Karpas-422 (cell line): ENCODE measurements around the gene NUDCD3. TPM values are rescaled to one million over a fixed set of nuclear protein-coding genes. Genes with fewer than 3 reads are reported as not detected.

ENCODE experiments used
- DNase-seq: peaks from one replicate; pipeline ENCODE4 v3.0.0-alpha.2; 2015
- H2AFZ ChIP-seq: fragments of 200-600 bp; sonication (generic); 2 replicates; pipeline ENCODE4 v1.6.1; 2014; ENCODE audit warnings: antibody characterized with exemption, low read length, mixed read lengths
- H3K27ac ChIP-seq: fragments of 200-600 bp; sonication (generic); 2 replicates; pipeline ENCODE4 v1.5.1; 2014; ENCODE audit warnings: mild to moderate bottlenecking, low read length, moderate library complexity
- H3K27me3 ChIP-seq: fragments of 200-600 bp; sonication (generic); 2 replicates; pipeline ENCODE4 v1.6.1; 2014; ENCODE audit warnings: low read length, mixed read lengths
- H3K36me3 ChIP-seq: fragments of 200-600 bp; sonication (generic); 2 replicates; pipeline ENCODE4 v1.6.1; 2014; ENCODE audit warnings: low read length, mixed read lengths; ENCODE audit not compliant: insufficient read depth
- H3K4me1 ChIP-seq: fragments of 200-600 bp; sonication (generic); 2 replicates; pipeline ENCODE4 v1.6.1; 2014; ENCODE audit warnings: mild to moderate bottlenecking, low read length, mixed read lengths
- H3K4me2 ChIP-seq: fragments of 200-600 bp; sonication (generic); 2 replicates; pipeline ENCODE4 v1.6.1; 2014; ENCODE audit warnings: low read length, low read depth, mild to moderate bottlenecking; ENCODE audit not compliant: poor library complexity, severe bottlenecking
- H3K4me3 ChIP-seq: fragments of 200-600 bp; sonication (generic); 2 replicates; pipeline ENCODE4 v1.5.1; 2014; ENCODE audit warnings: mild to moderate bottlenecking, antibody characterized with exemption, low read length, mixed read lengths
- H3K79me2 ChIP-seq: fragments of 200-600 bp; sonication (generic); 2 replicates; pipeline ENCODE4 v1.6.1; 2014; ENCODE audit warnings: mild to moderate bottlenecking, low read length, mixed read lengths
- H3K9ac ChIP-seq: fragments of 200-600 bp; sonication (generic); 2 replicates; pipeline ENCODE4 v1.6.0; 2014; ENCODE audit warnings: low read length
- H3K9me2 ChIP-seq: fragments of 200-600 bp; sonication (generic), shearing (Covaris generic); replicated peaks from 2 replicates; pipeline ENCODE4 v1.6.0; 2014; ENCODE audit warnings: mild to moderate bottlenecking, low read length, moderate library complexity; ENCODE audit not compliant: insufficient read depth
- H3K9me3 ChIP-seq: fragments of 300-700, 200-600 bp; sonication (generic); 2 replicates; pipeline ENCODE4 v1.6.1; 2014; ENCODE audit warnings: low read length, mixed read lengths
- H4K20me1 ChIP-seq: fragments of 200-600 bp; sonication (generic); 2 replicates; pipeline ENCODE4 v1.6.1; 2014; ENCODE audit warnings: mild to moderate bottlenecking, antibody characterized with exemption, low read length, low read depth; ENCODE audit not compliant: insufficient read depth
- total RNA-seq: library from RNA; depleted of rRNA; stranded (reverse); fragments of >200 nt; shearing (Covaris generic); gene quantifications from 2 replicates; pipeline ENCODE4 v1.2.3, GENCODE V29; 2014; ENCODE audit warnings: low replicate concordance

NUDCD3 gene
- total RNA-seq, 1 experiment from 2014 or later = 56.1 TPM

GRCh38 chr7:44388089-44388970, 102.1 kb downstream of the NUDCD3 start:
- no peaks in the 10 kb centered on the region for H3K4me1 ChIP-seq
- no peak overlapping the region for H3K9ac ChIP-seq
- H3K79me2 ChIP-seq = no peaks in the 10 kb centered on the region
- no peak overlapping the region for H3K4me2 ChIP-seq
- no peaks in the 10 kb centered on the region for H3K9me3 ChIP-seq
- no peak overlapping the region for H3K4me3 ChIP-seq
- H3K36me3 ChIP-seq = no peaks in the 10 kb centered on the region
- H3K27ac ChIP-seq = no peak overlapping the region
- no peaks in the 10 kb centered on the region for H3K27me3 ChIP-seq
- no peaks in the 10 kb centered on the region for H3K9me2 ChIP-seq
- H2AFZ ChIP-seq = no peak overlapping the region
- H4K20me1 ChIP-seq = no peaks in the 10 kb centered on the region
- no peak for DNase-seq

- no peaks in the 10 kb centered on the region for H3K79me2 ChIP-seq
- no peak overlapping the region for H3K4me3 ChIP-seq
- H4K20me1 ChIP-seq = no peaks in the 10 kb centered on the region
- no peaks in the 10 kb centered on the region for H3K27me3 ChIP-seq
- H3K9ac ChIP-seq = no peak overlapping the region
- no peak overlapping the region for H3K27ac ChIP-seq
- no peak overlapping the region for H3K4me2 ChIP-seq
- no peaks in the 10 kb centered on the region for H3K9me2 ChIP-seq
- DNase-seq = no peak
- no peak overlapping the region for H2AFZ ChIP-seq
- no peaks in the 10 kb centered on the region for H3K9me3 ChIP-seq
- H3K4me1 ChIP-seq = no peaks in the 10 kb centered on the region
- H3K36me3 ChIP-seq = no peaks in the 10 kb centered on the region
These were observed 103.1 kb downstream of the NUDCD3 start for GRCh38 chr7:44387389-44387788.

GRCh38 chr7:44386139-44386913, 104.1 kb downstream of the NUDCD3 start:
- H3K36me3 ChIP-seq = no peaks in the 10 kb centered on the region
- H3K27me3 ChIP-seq = no peaks in the 10 kb centered on the region
- H3K4me2 ChIP-seq = no peak overlapping the region
- no peaks in the 10 kb centered on the region for H3K9me3 ChIP-seq
- DNase-seq = no peak
- H4K20me1 ChIP-seq = no peaks in the 10 kb centered on the region
- H3K4me1 ChIP-seq = no peaks in the 10 kb centered on the region
- H3K27ac ChIP-seq = no peak overlapping the region
- no peaks in the 10 kb centered on the region for H3K9me2 ChIP-seq
- no peak overlapping the region for H3K9ac ChIP-seq
- no peaks in the 10 kb centered on the region for H3K79me2 ChIP-seq
- H3K4me3 ChIP-seq = no peak overlapping the region
- H2AFZ ChIP-seq = no peak overlapping the region

- no peaks in the 10 kb centered on the region for H3K4me1 ChIP-seq
- no peak overlapping the region for H3K4me3 ChIP-seq
- no peak overlapping the region for H3K9ac ChIP-seq
- no peaks in the 10 kb centered on the region for H3K36me3 ChIP-seq
- H3K27me3 ChIP-seq = no peaks in the 10 kb centered on the region
- no peak overlapping the region for H3K4me2 ChIP-seq
- no peaks in the 10 kb centered on the region for H4K20me1 ChIP-seq
- no peaks in the 10 kb centered on the region for H3K79me2 ChIP-seq
- DNase-seq = no peak
- H2AFZ ChIP-seq = no peak overlapping the region
- H3K27ac ChIP-seq = no peak overlapping the region
- H3K9me2 ChIP-seq = no peaks in the 10 kb centered on the region
- no peaks in the 10 kb centered on the region for H3K9me3 ChIP-seq
These were observed 104.9 kb downstream of the NUDCD3 start for GRCh38 chr7:44385434-44386138.

GRCh38 chr7:44384586-44385433, 105.6 kb downstream of the NUDCD3 start:
- Histone ChIP-seq H3K36me3 (no peaks in the 10 kb centered on the region), H3K9me3 (no peaks in the 10 kb centered on the region), H2AFZ (no peak overlapping the region), H3K9ac (no peak overlapping the region), H4K20me1 (no peaks in the 10 kb centered on the region), H3K4me2 (no peak overlapping the region), H3K79me2 (no peaks in the 10 kb centered on the region), H3K4me3 (no peak overlapping the region), H3K27me3 (no peaks in the 10 kb centered on the region), H3K9me2 (no peaks in the 10 kb centered on the region), H3K27ac (no peak overlapping the region), H3K4me1 (no peaks in the 10 kb centered on the region)
- no peak for DNase-seq

- Histone ChIP-seq H4K20me1 (no peaks in the 10 kb centered on the region), H3K9ac (no peak overlapping the region), H2AFZ (no peak overlapping the region), H3K4me2 (no peak overlapping the region), H3K9me3 (no peaks in the 10 kb centered on the region), H3K4me3 (no peak overlapping the region), H3K9me2 (no peaks in the 10 kb centered on the region), H3K4me1 (peaks cover 1% of the 10 kb centered on the region), H3K27me3 (no peaks in the 10 kb centered on the region), H3K79me2 (no peaks in the 10 kb centered on the region), H3K36me3 (no peaks in the 10 kb centered on the region), H3K27ac (no peak overlapping the region)
- DNase-seq = no peak
These were observed 106.9 kb downstream of the NUDCD3 start for GRCh38 chr7:44383566-44383965.

DNA sequence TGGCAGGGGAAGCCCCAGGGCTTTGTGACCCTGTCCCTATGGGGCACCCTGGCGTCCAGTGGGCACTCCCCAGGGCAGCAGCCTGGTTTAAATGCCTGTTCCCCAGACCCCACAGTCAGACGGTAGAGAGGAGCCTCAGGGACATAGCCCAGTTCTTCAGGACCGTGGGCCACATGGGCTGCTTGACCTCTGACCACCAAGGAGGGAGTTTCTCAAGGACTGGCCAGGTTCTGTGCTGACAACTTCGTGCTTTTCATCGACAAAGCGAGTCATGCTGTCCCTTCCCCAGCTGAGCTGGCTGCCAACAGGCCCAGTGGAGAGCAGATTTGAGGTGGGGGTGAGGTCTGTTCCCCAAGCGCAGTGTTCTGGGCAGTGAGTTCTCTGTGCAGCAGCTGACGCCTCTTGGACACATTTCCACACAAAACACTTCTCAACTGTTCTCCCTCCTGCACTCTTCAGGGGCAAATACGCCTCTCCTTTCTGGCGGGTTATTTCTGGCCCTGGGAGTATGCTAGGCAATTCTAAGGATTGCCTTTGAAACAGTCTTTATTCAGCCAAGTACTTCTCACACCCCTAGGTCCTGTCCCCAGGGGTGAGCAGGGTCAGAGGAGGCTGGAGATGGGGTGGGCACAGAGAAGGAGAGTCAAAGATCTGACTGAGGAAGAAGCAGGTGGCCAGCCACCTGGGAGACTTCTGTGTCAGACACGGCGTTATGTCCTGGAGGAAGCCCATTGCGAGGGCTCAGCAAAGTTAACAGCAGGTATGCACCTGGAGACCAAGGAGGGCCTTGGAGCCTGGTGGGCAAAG, 107.8 kb downstream of the NUDCD3 start:
- no peak overlapping the region for H2AFZ ChIP-seq
- no peaks in the 10 kb centered on the region for H3K9me2 ChIP-seq
- H3K4me2 ChIP-seq = no peak overlapping the region
- no peaks in the 10 kb centered on the region for H3K36me3 ChIP-seq
- no peak overlapping the region for H3K9ac ChIP-seq
- H3K4me1 ChIP-seq = peaks cover 10% of the 10 kb centered on the region
- no peaks in the 10 kb centered on the region for H3K9me3 ChIP-seq
- H3K27me3 ChIP-seq = no peaks in the 10 kb centered on the region
- DNase-seq = no peak
- no peaks in the 10 kb centered on the region for H3K79me2 ChIP-seq
- H3K27ac ChIP-seq = no peak overlapping the region
- no peaks in the 10 kb centered on the region for H4K20me1 ChIP-seq
- H3K4me3 ChIP-seq = no peak overlapping the region
